Lower lobe of right lung (tissue), 2 donors: ENCODE results near the gene GSG1L. TPM values are rescaled to one million over a fixed set of nuclear protein-coding genes. Genes with fewer than 3 reads are reported as not detected.

Experiments
- ATAC-seq, 2 donors: fragments of 200-7000 bp; cut with Tn5 transposase; one replicate each; pipeline ENCODE4 v1.9.1; 2020 to 2022; ENCODE audit warnings: mild to moderate bottlenecking in 2 of 2, moderate library complexity in 2 of 2
- DNase-seq: peaks from one replicate; pipeline ENCODE4 v3.0.0-alpha.2; 2020
- H3K27ac ChIP-seq: fragments of 200-600 bp; one replicate; pipeline ENCODE4 v1.8.0; 2022
- H3K27me3 ChIP-seq: fragments of 200-600 bp; one replicate; pipeline ENCODE4 v1.8.0; 2022; ENCODE audit warnings: low read depth
- H3K36me3 ChIP-seq: fragments of 200-600 bp; one replicate; pipeline ENCODE4 v1.8.0; 2022; ENCODE audit warnings: mild to moderate bottlenecking
- H3K4me1 ChIP-seq: fragments of 200-600 bp; one replicate; pipeline ENCODE4 v1.8.0; 2022
- H3K4me3 ChIP-seq: fragments of 200-600 bp; one replicate; pipeline ENCODE4 v1.8.0; 2022; ENCODE audit warnings: mild to moderate bottlenecking
- H3K9me3 ChIP-seq: fragments of 200-600 bp; one replicate; pipeline ENCODE4 v1.8.0; 2022
- intact Hi-C: fragments of 100-400 bp; cut with DNase I; formaldehyde crosslinking; loops from one replicate; pipeline ENCODE4 v1.11.0; 2022
- total RNA-seq: library from RNA; stranded (reverse); fragmentation: NEBNext Ultra II Directional; extraction: Animal tissue kit (Norgen Biotek cat#: 25700); gene quantifications from one replicate; pipeline ENCODE4 v1.2.1, GENCODE V29; 2021
- TF ChIP-seq, protein P1 (sequence below): fragments of 200-600 bp; IDR thresholded peaks from one replicate; pipeline ENCODE4 v1.8.0; 2022; ENCODE audit warnings: antibody characterized with exemption, mild to moderate bottlenecking
- donor health status: DM: no; HTN: yes; CAD: no; lungs with severe emphysema.

The GSG1L gene
- total RNA-seq, 1 donor from 2014 or later = 0.30 TPM

DNA sequence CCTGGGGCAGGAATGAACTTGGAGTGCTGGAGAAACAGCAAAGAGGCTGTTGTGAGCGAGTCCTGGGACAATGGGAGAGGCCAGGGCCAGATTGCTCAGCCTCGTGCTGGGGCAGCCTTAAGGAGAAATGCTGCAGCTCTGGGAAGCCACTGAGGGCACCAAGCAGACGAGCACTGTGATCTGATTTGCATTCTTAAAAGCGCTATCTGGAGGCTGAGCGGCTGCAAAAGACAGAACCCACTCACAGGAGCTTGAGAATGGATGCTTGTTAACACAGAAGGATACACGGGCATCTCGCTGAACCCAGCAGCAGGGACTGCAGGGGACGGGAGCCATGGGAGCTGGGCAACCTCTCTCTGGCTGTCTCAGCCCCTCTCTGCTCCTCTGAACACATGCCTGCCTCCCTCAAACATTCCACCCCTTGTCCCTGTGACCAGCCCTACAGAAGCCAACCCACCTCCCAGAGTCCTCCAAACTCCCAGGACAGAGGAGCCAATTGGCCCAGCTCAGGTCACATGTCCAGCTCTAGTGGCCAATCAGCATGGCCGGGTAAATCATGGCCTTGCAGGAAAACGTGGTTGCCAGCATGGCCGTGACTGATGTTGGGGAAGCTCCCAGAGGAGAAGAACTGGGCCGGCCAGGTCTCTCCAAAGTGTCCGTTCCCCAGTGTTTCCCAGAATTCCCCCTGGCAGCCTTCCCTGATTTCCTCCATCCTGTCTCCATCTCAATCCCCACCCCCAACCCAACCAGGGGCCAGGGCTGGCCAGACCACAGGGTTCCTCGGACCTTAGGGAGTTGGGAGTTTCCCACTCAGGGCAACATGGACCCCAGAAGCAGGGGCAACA, 60.3 kb downstream of the GSG1L start:
- H3K9me3 ChIP-seq = no peaks in the 10 kb centered on the region
- H3K27ac ChIP-seq = no peak overlapping the region
- intact Hi-C loops = no loop called here
- H3K4me3 ChIP-seq = no peak overlapping the region
- no peaks in the 10 kb centered on the region for H3K4me1 ChIP-seq
- H3K36me3 ChIP-seq = no peaks in the 10 kb centered on the region
- ATAC-seq = no peak
- no peak for DNase-seq
- TF ChIP-seq, protein P1, sequence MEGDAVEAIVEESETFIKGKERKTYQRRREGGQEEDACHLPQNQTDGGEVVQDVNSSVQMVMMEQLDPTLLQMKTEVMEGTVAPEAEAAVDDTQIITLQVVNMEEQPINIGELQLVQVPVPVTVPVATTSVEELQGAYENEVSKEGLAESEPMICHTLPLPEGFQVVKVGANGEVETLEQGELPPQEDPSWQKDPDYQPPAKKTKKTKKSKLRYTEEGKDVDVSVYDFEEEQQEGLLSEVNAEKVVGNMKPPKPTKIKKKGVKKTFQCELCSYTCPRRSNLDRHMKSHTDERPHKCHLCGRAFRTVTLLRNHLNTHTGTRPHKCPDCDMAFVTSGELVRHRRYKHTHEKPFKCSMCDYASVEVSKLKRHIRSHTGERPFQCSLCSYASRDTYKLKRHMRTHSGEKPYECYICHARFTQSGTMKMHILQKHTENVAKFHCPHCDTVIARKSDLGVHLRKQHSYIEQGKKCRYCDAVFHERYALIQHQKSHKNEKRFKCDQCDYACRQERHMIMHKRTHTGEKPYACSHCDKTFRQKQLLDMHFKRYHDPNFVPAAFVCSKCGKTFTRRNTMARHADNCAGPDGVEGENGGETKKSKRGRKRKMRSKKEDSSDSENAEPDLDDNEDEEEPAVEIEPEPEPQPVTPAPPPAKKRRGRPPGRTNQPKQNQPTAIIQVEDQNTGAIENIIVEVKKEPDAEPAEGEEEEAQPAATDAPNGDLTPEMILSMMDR = no peak
- no peaks in the 10 kb centered on the region for H3K27me3 ChIP-seq

DNA sequence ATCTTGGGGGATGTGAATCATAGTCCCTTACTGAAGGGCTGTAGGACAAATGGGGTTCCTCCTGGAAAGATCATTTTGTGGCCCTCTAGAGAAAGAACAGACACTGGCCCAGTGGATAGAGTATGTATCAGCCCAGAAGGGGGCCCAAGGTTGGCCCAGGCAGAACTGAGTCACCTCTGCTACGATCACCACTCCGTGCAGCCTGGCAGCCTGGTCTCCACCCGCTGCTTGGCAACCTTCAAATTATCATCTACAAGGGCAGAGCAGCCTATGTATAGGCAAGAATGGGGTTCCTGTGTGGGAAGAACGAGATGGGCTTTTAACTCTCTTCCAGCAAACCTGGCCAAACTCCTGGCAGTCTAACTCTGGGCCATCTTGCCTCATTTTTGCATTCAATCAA, 61.9 kb downstream of the GSG1L start:
- H3K9me3 ChIP-seq = no peaks in the 10 kb centered on the region
- intact Hi-C loops = no loop called here
- no peaks in the 10 kb centered on the region for H3K4me1 ChIP-seq
- H3K4me3 ChIP-seq = no peak overlapping the region
- H3K27me3 ChIP-seq = no peaks in the 10 kb centered on the region
- TF ChIP-seq, protein P1 = no peak
- H3K27ac ChIP-seq = no peak overlapping the region
- ATAC-seq = no peak
- DNase-seq = no peak
- H3K36me3 ChIP-seq = no peaks in the 10 kb centered on the region

DNA sequence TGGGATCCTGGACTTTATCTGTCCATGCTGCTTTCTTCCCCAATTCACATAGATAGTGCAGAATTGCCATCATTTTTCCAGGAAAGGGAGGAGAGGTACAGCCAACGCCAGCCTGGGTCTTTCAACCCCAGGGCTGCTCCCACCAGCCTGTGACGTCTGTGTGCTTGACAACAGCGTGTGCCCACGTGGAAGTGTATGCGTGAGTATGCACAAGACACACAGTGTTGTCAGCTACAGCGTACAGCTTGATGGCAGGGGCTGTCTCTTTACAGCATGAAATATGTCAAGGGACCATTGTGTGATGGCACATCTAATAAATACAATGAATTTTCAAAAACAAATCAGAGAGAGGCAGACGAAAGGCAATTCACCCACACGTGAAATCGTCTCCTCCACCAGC, 62.3 kb downstream of the GSG1L start:
- H3K9me3 ChIP-seq = no peaks in the 10 kb centered on the region
- DNase-seq (no peak), ATAC-seq (no peak)
- H3K36me3 ChIP-seq = no peaks in the 10 kb centered on the region
- TF ChIP-seq, protein P1 = no peak
- H3K4me1 ChIP-seq = no peaks in the 10 kb centered on the region
- no peak overlapping the region for H3K4me3 ChIP-seq
- no peak overlapping the region for H3K27ac ChIP-seq
- intact Hi-C loops = no loop called here
- no peaks in the 10 kb centered on the region for H3K27me3 ChIP-seq

DNA sequence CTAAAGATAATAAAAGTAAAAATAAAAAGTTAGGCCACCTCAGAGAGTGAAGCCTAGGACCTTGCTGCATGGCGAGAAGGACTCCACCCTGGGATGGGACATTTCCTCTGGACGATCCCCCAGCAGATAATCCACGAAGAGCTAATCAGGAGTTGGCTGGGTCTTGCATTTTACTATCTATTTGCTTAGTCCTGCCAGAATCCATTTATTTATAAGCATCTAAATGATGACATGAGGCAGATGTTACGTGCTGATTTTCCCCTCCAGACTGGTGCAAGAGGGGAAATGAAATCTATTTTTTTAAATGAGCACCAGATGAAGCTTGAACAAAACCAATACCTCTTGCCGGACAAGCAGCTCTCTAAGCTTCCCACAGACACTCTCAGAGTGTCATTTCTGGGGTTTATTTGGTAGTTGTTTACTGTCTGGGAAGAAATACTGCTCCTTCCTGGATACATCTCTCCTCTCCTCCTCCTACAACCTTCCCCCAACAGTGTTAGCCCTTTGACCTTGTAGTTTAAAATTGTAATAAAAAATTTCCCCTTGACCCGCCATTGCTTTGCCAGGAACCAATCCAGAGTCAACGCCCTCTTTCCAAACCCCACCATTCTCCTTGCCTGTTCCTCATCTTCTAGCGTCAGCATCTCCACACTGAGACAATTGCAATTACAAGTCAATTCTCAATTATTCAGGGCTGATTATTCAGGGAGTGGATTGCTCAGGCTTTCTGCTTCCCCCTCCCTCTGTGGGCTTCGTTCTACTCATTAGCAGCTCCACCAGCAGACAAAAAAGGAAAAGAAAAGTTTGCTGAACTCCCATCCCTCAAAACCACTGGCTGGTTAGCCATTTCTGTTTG, 63.0 kb downstream of the GSG1L start:
- ATAC-seq = no peak
- TF ChIP-seq, protein P1 = no peak
- Histone ChIP-seq H3K9me3 (no peaks in the 10 kb centered on the region), H3K4me3 (no peak overlapping the region), H3K36me3 (no peaks in the 10 kb centered on the region), H3K27me3 (no peaks in the 10 kb centered on the region), H3K27ac (no peak overlapping the region), H3K4me1 (no peaks in the 10 kb centered on the region)
- DNase-seq = no peak
- intact Hi-C loops = no loop called here

DNA sequence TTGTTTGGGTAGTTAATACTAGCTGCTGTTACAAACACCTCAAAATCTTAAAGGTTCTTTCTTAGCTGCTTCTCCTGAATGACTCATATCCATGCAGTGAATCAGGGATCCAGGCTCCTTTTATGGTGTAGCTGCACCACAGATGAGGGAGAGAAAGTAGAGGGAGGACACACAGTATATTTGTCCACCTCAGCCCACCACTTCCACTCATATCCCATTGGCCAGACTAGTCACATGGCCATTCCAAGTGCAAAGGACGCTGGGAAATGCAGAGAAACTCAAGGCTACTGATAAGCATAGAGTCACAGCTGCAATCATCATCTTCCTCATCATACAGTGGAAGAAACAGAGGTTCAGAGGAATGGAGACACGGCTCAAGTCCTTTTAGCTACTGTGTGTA, 63.8 kb downstream of the GSG1L start:
- Histone ChIP-seq H3K27ac (no peak overlapping the region), H3K4me1 (no peaks in the 10 kb centered on the region), H3K4me3 (no peak overlapping the region), H3K36me3 (no peaks in the 10 kb centered on the region), H3K9me3 (no peaks in the 10 kb centered on the region), H3K27me3 (no peaks in the 10 kb centered on the region)
- TF ChIP-seq, protein P1 = no peak
- intact Hi-C loops = no loop called here
- no peak for DNase-seq
- no peak for ATAC-seq
